GM21576 (cell line): Measurements from ENCODE around the gene COMP.

Source experiments
- ATAC-seq: cut with Tn5 transposase; IDR thresholded peaks from one replicate; pipeline ENCODE4 v1.9.1; 2021; ENCODE audit warnings: mild to moderate bottlenecking, moderate library complexity; ENCODE audit not compliant: unreplicated experiment

Gene COMP

GRCh38 chr19:18804139-18804601, 13.1 kb upstream of the COMP start:
- no peak for ATAC-seq

GRCh38 chr19:18803550-18804138, 12.5 kb upstream of the COMP start:
- no peak for ATAC-seq

- no peak for ATAC-seq
Measured at GRCh38 chr19:18802354-18802753, 11.2 kb upstream of the COMP start.

- ATAC-seq = no peak
Measured at GRCh38 chr19:18800636-18801035, 9.5 kb upstream of the COMP start.

- no peak for ATAC-seq
Measured at GRCh38 chr19:18800079-18800478, 9.0 kb upstream of the COMP start.

- no peak for ATAC-seq
Measured at GRCh38 chr19:18799389-18799970, 8.4 kb upstream of the COMP start.

- ATAC-seq = no peak
Measured at GRCh38 chr19:18798384-18799352, 7.6 kb upstream of the COMP start.

GRCh38 chr19:18796239-18796638, 5.1 kb upstream of the COMP start:
- ATAC-seq = no peak

- no peak for ATAC-seq
Measured at GRCh38 chr19:18795540-18795939, 4.4 kb upstream of the COMP start.

- no peak for ATAC-seq
Measured at GRCh38 chr19:18794692-18795091, 3.6 kb upstream of the COMP start.

GRCh38 chr19:18794029-18794313, 2.9 kb upstream of the COMP start:
- ATAC-seq = no peak

- no peak for ATAC-seq
Measured at GRCh38 chr19:18793144-18794028, 2.3 kb upstream of the COMP start.

GRCh38 chr19:18792661-18793060, 1.6 kb upstream of the COMP start:
- no peak for ATAC-seq

- no peak for ATAC-seq
Measured at GRCh38 chr19:18791315-18791678, 192 bp upstream of the COMP start.

GRCh38 chr19:18789883-18790565, 1.1 kb downstream of the COMP start:
- no peak for ATAC-seq

- no peak for ATAC-seq
Measured at GRCh38 chr19:18789422-18789869, 1.7 kb downstream of the COMP start.

- no peak for ATAC-seq
Measured at GRCh38 chr19:18788529-18789421, 2.3 kb downstream of the COMP start.

- no peak for ATAC-seq
Measured at GRCh38 chr19:18785179-18786124, 5.7 kb downstream of the COMP start.
